ENCODE measurements around the gene GUCY1A1. TPM values are rescaled to one million over a fixed set of nuclear protein-coding genes. Genes with fewer than 3 reads are reported as not detected.

The GUCY1A1 gene
- total RNA-seq, 1 experiment from 2014 or later, result 9.2 TPM

DNA sequence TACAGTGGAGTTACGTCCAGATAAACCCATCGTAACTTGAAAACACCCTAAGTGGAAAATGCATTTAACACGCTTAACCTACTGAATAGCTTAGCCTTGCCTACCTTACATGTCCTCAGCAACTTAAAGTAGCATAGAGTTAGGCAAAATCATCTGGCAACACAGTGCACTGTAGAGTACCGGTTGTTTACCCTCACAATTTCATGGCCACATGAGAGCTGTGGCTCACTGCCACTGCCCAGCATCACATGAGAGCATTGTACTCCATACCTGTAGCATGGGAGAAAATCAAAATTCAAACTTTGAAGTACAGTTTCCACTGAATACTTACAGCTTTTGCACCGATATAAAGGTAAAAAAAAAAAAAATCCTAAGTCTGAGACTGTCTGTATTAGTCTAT is 40.6 kb downstream of the GUCY1A1 start:
- BruUV-seq (replicated peaks), result no TSS peak
- H2AFZ ChIP-seq (ENCODE audit: low read length), result no peak overlapping the region
- ATAC-seq (no peak), DNase-seq (no peak)
- intact Hi-C loops (cut with micrococcal nuclease), result no loop called here
- no peaks in the 10 kb centered on the region for H3F3A ChIP-seq (ENCODE audit: low read length, unreplicated experiment)
- H3K4me3 ChIP-seq (ENCODE audit: low read length), result no peak overlapping the region
- H3K9me3 ChIP-seq (ENCODE audit: low read length), result no peaks in the 10 kb centered on the region
- H3K4me2 ChIP-seq (ENCODE audit: low read length), result no peak overlapping the region
- ChIA-PET CTCF (no interaction called here), POLR2A (ENCODE audit: unreplicated experiment) (no interaction called here)
- H3K9ac ChIP-seq (ENCODE audit: low read length), result no peak overlapping the region
- no peaks in the 10 kb centered on the region for H3K27me3 ChIP-seq (ENCODE audit: low read length)
- no peaks in the 10 kb centered on the region for H3K36me3 ChIP-seq (ENCODE audit: low read depth, low read length)
- peaks cover 21% of the 10 kb centered on the region for H3K4me1 ChIP-seq (ENCODE audit: insufficient read depth, low read length)
- no peaks in the 10 kb centered on the region for H3K79me2 ChIP-seq (ENCODE audit: low read length)
- TF ChIP-seq EZH2 (IDR thresholded peaks at IDR 0.05; ENCODE audit: low read length, unreplicated experiment), result no peak
- TF ChIP-seq, protein P1, sequence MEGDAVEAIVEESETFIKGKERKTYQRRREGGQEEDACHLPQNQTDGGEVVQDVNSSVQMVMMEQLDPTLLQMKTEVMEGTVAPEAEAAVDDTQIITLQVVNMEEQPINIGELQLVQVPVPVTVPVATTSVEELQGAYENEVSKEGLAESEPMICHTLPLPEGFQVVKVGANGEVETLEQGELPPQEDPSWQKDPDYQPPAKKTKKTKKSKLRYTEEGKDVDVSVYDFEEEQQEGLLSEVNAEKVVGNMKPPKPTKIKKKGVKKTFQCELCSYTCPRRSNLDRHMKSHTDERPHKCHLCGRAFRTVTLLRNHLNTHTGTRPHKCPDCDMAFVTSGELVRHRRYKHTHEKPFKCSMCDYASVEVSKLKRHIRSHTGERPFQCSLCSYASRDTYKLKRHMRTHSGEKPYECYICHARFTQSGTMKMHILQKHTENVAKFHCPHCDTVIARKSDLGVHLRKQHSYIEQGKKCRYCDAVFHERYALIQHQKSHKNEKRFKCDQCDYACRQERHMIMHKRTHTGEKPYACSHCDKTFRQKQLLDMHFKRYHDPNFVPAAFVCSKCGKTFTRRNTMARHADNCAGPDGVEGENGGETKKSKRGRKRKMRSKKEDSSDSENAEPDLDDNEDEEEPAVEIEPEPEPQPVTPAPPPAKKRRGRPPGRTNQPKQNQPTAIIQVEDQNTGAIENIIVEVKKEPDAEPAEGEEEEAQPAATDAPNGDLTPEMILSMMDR (conservative IDR thresholded peaks at IDR 0.05; ENCODE audit: low read depth, low read length), result no peak
- no peak for TF ChIP-seq EZH2phosphoT487 (IDR thresholded peaks at IDR 0.05; ENCODE audit: borderline replicate concordance, low read length)
- H3K9me2 ChIP-seq (replicated peaks; ENCODE audit: low read length), result no peaks in the 10 kb centered on the region
- no peaks in the 10 kb centered on the region for H4K20me1 ChIP-seq (ENCODE audit: low read length)
- no peak overlapping the region for H3K27ac ChIP-seq (ENCODE audit: low read length)

DNA sequence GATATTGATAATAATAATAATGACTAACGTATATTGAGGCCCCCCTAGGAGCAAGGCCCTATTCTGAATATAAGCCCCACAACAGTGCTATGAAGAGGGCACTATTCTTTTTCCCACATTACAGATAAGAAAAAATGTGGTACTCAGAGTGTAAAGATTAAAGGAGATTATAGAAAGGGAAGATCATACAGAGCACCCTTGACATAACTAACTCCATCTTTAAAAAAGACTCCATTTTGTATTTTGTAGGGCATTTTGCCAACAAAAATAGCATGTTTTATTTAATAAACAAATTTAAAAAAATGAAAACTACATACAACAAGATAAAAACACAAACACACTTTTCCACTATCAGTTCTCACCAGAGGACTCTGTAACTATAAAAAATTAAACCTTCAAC is 42.1 kb downstream of the GUCY1A1 start:
- H3K4me2 ChIP-seq (ENCODE audit: low read length), result no peak overlapping the region
- ChIA-PET CTCF (no interaction called here), POLR2A (ENCODE audit: unreplicated experiment) (no interaction called here)
- H3K9ac ChIP-seq (ENCODE audit: low read length), result no peak overlapping the region
- H3K36me3 ChIP-seq (ENCODE audit: low read depth, low read length), result no peaks in the 10 kb centered on the region
- H3F3A ChIP-seq (ENCODE audit: low read length, unreplicated experiment), result no peaks in the 10 kb centered on the region
- no peak for ATAC-seq
- no peaks in the 10 kb centered on the region for H3K27me3 ChIP-seq (ENCODE audit: low read length)
- H3K27ac ChIP-seq (ENCODE audit: low read length), result no peak overlapping the region
- no peaks in the 10 kb centered on the region for H3K79me2 ChIP-seq (ENCODE audit: low read length)
- H3K9me3 ChIP-seq (ENCODE audit: low read length), result no peaks in the 10 kb centered on the region
- BruUV-seq (replicated peaks), result no TSS peak
- H3K9me2 ChIP-seq (replicated peaks; ENCODE audit: low read length), result no peaks in the 10 kb centered on the region
- intact Hi-C loops (cut with micrococcal nuclease), result no loop called here
- H4K20me1 ChIP-seq (ENCODE audit: low read length), result no peaks in the 10 kb centered on the region
- H2AFZ ChIP-seq (ENCODE audit: low read length), result no peak overlapping the region
- TF ChIP-seq EZH2 (IDR thresholded peaks at IDR 0.05; ENCODE audit: low read length, unreplicated experiment) (no peak), EZH2phosphoT487 (IDR thresholded peaks at IDR 0.05; ENCODE audit: borderline replicate concordance, low read length) (no peak)
- TF ChIP-seq, protein P1 (conservative IDR thresholded peaks at IDR 0.05; ENCODE audit: low read depth, low read length), result no peak
- no peak overlapping the region for H3K4me3 ChIP-seq (ENCODE audit: low read length)
- no peak for DNase-seq
- peaks cover 13% of the 10 kb centered on the region for H3K4me1 ChIP-seq (ENCODE audit: insufficient read depth, low read length)

DNA sequence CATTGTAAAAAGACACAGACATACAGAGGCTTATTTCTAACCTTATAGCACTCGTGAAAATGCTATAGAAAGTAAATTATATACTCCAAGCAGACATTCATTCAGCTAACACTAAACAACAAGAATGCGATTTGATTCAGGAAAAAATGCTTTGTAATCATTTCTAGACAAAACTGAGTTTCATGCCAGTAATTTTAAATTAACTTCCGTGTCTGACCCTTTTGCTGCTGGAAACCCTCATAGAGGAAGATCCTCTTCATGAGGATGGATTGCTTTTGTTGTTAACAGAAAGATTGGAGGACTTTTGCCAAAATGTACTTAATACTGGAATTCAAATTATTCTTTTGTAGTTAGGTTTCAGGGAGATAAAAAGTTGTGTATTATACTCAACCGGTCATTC is 43.3 kb downstream of the GUCY1A1 start:
- Histone ChIP-seq H3K9me3 (ENCODE audit: low read length) (no peaks in the 10 kb centered on the region), H4K20me1 (ENCODE audit: low read length) (no peaks in the 10 kb centered on the region), H3K9ac (ENCODE audit: low read length) (no peak overlapping the region), H3K79me2 (ENCODE audit: low read length) (no peaks in the 10 kb centered on the region), H3K36me3 (ENCODE audit: low read depth, low read length) (no peaks in the 10 kb centered on the region), H3K4me1 (ENCODE audit: insufficient read depth, low read length) (peaks cover 7% of the 10 kb centered on the region), H3K4me3 (ENCODE audit: low read length) (no peak overlapping the region), H3K27ac (ENCODE audit: low read length) (no peak overlapping the region), H3K9me2 (replicated peaks; ENCODE audit: low read length) (no peaks in the 10 kb centered on the region), H2AFZ (ENCODE audit: low read length) (no peak overlapping the region), H3F3A (ENCODE audit: low read length, unreplicated experiment) (no peaks in the 10 kb centered on the region), H3K27me3 (ENCODE audit: low read length) (no peaks in the 10 kb centered on the region), H3K4me2 (ENCODE audit: low read length) (no peak overlapping the region)
- no peak for TF ChIP-seq EZH2phosphoT487 (IDR thresholded peaks at IDR 0.05; ENCODE audit: borderline replicate concordance, low read length)
- TF ChIP-seq EZH2 (IDR thresholded peaks at IDR 0.05; ENCODE audit: low read length, unreplicated experiment), result no peak
- TF ChIP-seq, protein P1 (conservative IDR thresholded peaks at IDR 0.05; ENCODE audit: low read depth, low read length), result no peak
- ATAC-seq (no peak), DNase-seq (no peak)
- BruUV-seq (replicated peaks), result no TSS peak
- ChIA-PET POLR2A (ENCODE audit: unreplicated experiment) (no interaction called here), CTCF (interaction anchor here (0.6 kb wide), 1 partner anchor 228 kb away, joined by 4 read pairs; no protein-coding TSS in a partner anchor)
- intact Hi-C loops (cut with micrococcal nuclease), result no loop called here

Data from PC-3 (cell line).